Embryonic facial prominence (tissue), 1 donor: Measurements from ENCODE around the gene TERT.

Source experiments
- DNase-seq: peaks from one replicate; pipeline ENCODE4 v3.0.0-alpha.2; 2016; ENCODE audit errors: extremely low spot score

The TERT gene

DNA sequence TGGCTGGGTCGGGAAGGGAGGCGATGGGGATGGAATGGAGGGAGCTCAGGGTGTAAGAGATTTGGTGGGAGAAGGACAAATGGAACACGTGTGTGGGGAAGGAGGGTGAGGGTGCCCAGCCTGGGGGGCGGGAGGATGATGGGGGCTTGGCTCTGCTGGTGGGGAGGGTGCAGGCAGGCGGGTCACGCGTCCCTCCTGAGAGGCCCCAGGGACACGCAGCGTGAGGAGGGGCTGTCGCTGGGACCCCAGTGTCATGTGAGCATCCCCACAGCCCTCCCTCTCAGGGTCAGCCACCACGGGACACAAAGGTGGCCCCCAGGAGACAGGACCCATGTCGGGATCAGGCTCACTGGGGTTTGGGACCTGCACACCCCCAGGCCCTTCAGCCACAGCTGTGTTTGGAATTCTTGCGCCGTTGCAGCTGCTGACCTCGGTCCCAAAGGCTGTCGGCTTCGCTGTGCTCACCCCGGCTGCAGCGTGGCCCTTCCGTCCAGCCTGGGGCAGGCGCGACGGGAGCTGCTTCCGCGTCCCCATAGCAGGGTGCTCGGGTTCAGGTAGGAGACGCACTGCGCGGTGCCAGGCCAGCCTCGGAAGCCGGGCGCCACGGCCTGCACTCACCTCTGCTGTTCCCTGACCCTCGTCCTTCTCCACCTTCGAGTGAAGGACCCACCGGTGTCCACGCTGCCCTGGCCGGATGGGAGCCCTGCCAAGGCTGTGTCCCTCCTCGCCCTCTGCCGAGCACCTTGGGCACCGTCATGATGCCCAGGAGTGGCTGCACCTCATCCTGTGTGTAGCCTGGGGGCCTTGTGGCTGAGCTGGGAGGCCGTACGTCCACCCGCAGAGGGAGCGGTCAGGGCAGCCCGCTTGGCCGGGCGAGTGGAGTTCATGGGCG, 88.1 kb downstream of the TERT start:
- DNase-seq, result no peak

DNA sequence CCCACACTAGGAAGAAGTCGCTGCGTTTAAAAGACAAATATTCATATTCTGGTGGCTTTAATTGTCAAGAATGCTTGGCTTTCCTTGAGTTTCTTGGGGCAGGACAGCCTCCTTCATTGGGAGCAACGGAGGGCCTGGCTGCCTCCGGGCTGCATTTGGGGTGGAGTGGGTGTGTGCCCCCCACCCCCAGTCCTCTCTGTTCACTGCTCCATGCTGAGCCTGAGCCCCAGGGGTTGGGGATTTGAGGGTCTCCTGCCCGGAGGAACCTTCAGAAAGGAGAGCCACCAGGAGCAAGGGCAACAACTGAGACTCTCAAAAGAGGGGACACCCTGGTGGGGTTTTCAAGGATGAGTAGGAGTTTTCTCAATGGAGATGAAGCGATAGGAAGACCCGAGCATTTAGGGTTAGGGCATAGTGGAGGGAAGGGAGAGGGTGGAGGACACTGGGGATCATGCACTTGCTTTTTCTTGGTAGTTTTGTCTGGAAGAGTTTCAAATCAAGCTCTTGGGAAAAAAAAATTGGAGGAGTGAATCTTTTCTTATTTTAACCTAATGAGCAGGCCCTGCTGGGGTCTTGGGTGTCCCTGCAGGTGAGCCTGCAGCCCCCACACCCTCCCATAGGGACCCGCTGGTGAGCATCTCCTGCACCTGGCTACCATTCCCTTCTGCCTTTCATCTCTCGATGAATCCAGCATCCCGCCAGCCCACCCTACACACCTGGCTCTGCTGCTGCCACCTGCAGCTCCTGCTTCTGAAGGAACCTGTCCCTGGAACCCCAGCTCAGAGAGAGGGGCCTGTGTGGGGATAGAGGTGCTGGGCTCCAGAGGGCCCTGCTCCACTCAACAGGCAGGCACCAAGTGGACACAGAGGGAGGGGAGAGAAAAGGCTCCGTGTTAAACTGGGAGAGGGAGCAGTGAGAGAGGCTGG, 89.3 kb downstream of the TERT start:
- DNase-seq, result no peak

DNA sequence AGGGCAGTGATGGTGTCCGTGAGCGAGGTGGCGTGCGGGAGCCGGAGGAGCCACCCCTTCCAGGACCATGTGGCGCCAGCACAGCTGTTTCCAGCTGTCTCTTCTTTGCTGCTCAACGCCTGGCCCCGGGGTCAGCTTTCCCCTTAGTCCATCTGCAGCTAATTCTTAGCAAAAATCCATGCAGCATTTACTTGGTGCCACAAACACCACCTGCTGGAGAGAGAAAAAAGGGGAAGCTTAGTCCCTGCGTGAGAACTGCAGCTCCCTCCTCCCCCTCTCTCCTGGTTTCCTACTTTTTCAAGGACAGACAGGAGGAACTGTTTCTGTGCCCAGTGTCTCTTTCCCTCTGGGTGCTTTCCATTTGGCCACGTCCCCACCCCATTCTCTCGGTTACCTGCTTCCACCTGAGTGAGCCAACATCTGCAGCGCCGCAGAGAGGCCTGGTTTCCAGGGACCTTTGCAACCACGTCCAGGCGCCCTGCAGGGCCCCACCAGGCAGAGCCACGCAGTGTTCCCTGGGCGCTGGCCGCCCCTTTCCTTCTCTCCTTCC, 90.1 kb downstream of the TERT start:
- peak; percentile 34 for DNase-seq

DNA sequence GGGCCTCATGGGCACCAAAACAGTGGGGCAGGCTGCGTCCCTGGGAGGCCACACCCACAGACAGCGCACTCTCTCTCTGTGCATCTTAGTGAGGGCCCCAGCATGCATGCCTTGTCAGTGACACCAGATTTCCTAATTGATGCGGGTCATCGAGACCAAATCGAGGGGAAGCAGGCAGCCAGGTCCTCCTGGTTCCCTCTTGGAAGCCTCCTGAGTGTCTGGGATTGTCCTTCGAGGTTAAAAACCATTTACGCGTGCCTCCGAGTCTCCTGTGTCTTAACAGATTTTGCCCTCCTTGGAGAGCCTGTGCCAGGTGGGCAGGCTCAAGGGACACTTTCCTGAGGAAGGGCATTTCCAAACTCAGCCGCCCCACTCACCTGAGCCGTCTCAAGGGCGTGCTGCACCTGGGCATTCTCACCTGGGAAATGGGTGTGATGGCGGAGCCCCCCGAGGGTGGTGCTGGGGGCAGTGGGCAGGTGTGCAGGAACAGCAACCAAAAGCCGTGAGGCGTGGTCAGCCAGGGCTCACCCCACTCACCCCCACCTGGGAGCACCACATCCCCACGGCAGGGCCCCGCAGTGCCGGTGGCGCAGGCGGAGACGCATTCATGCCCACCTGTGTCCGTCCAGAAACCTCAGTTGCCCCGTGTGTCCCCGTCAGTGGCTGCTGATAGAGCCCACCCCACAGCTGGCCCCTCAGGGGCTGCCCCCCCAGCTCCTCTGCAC, 90.7 kb downstream of the TERT start:
- DNase-seq, result no peak

DNA sequence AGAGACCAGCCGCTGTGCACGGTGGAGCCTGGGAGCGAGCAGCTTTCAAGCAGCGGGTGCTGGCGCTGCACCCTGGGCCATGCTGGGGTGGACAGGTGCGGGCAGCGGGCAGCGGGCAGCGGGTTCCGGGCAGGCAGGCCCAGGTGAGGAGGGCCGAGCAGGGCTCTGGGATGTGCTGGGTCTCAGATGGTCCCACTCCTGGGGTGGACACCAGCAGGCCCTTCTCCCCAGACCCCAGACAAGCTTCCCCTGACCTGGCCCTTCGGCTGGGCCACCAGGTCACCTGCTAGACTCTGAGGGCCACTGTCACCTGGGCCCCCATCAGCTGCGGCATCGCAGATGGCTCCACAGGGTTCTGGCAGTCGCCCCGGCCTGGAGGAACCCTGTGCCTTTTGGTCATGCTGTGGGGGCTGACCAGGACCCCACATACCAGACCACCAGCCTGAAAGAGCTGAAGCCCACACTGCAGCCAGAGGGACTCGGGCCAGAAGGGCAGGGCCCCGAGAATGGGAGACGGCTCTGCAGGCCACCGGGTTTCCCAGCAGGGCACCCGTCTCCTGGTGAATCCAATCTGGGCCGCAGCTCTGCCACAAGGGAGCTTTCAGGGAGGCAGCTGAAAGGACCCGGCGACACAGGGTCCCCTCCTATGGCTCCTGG, 91.4 kb downstream of the TERT start:
- no peak for DNase-seq
